Fibroblast of pulmonary artery (primary cell): ENCODE results near the gene INTS3.
A peak's percentile ranks its signal among the peaks of the same experiment; 100 is the strongest.
"Not testable (repeated sequence)": the region's sequence is repeated elsewhere in the genome, so short reads cannot be mapped to it uniquely, and the experiment has no call there.

ENCODE experiments used
- DNase-seq: peaks from one replicate; pipeline ENCODE4 v3.0.0-alpha.2; 2010; ENCODE audit warnings: low read depth
- H3K4me3 ChIP-seq: replicated peaks from 2 replicates; pipeline ENCODE4 v1.5.1; 2011; ENCODE audit warnings: low read depth, mild to moderate bottlenecking, control low read depth, low read length, moderate library complexity
- TF ChIP-seq, protein P1 (sequence below): IDR thresholded peaks from 2 replicates; pipeline ENCODE4 v1.5.1; 2011; ENCODE audit warnings: mild to moderate bottlenecking, control low read depth, low read length, inconsistent platforms; ENCODE audit errors: missing control alignments

Gene INTS3

GRCh38 chr1:153760440-153760839 is 32.6 kb downstream of the INTS3 start:
- TF ChIP-seq, protein P1, sequence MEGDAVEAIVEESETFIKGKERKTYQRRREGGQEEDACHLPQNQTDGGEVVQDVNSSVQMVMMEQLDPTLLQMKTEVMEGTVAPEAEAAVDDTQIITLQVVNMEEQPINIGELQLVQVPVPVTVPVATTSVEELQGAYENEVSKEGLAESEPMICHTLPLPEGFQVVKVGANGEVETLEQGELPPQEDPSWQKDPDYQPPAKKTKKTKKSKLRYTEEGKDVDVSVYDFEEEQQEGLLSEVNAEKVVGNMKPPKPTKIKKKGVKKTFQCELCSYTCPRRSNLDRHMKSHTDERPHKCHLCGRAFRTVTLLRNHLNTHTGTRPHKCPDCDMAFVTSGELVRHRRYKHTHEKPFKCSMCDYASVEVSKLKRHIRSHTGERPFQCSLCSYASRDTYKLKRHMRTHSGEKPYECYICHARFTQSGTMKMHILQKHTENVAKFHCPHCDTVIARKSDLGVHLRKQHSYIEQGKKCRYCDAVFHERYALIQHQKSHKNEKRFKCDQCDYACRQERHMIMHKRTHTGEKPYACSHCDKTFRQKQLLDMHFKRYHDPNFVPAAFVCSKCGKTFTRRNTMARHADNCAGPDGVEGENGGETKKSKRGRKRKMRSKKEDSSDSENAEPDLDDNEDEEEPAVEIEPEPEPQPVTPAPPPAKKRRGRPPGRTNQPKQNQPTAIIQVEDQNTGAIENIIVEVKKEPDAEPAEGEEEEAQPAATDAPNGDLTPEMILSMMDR: no peak
- peak; percentile 63 for DNase-seq
- H3K4me3 ChIP-seq: no peak overlapping the region

DNA sequence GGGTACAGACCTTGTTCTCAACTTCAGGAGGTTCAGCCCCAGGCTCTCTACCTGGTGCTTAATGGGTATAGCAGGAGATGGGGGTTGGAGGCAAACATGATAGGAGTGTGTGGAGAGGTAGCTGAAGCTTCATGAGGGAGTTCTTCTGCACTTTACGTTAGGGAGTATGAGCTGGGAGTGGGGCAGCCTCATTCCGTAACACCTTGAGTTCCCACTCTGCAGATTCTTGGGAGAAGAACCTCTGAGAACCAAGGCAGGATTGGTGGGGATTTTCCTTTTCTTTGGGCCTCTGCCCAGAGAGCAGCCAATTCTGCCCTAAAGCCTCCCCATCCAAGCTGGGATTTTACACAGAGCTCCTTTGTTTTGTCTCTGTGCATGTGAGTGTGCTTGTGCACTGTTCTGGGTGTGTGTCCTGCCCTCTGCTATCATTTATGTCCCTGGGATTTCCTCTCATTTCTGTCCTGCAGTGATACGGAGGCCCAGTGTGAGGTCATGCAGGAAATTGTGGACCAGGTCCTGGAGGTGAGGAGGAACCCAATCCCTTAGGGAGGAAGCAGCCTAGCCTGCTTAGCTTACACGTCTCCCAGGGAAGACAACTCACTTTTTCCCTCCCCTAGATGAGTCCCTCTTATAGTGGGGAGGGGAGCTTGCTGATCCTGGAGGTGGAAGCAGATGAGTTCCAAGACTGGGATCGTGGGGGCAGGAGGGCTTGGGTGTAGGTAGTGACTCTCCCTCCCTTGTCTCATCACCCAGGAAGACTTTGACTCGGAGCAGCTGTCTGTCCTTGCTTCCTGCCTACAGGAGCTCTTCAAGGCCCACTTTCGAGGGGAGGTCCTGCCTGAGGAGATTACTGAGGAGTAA is 35.7 kb downstream of the INTS3 start:
- no peak overlapping the region for H3K4me3 ChIP-seq
- TF ChIP-seq, protein P1: no peak
- peak; percentile 64 for DNase-seq

DNA sequence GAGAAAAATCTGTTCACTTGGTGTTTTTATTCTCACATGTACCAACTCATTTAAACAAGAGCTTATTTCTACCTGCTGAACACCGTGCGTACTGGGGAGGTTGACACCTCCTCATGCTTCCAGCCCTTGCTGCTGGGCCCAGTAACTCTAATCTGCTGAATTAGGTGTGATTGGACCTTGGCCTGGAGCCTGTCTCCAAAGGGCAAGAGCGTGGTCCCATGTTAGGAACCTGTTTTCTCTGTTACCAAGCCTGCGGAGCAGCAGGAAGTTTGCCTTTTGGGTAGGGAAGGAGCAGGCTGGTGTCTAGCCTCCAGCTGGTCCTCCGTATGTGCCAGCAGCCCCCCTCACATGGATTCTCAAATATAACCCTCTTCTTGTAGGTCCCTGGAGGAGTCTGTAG is 36.5 kb downstream of the INTS3 start:
- TF ChIP-seq, protein P1: no peak
- no peak for DNase-seq
- no peak overlapping the region for H3K4me3 ChIP-seq

DNA sequence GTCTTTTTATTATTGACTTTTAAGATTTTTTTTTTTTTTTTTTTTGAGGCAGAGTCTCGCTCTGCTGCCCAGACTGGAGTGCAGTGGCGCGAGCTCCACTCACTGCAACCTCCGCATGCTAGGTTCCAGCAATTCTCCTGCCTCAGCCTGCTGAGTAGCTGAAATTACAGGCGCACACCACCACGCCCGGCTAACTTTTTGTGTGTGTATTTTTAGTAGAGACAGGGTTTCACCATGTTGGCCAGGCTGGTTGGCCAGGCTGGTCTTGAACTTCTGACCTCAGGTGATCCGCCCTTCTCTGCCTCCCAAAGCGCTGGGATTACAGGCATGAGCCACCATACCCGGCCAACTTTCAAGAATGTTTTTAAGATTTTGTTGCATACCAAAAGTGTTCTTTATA is 38.8 kb downstream of the INTS3 start:
- H3K4me3 ChIP-seq, DNase-seq: not testable (repeated sequence)

DNA sequence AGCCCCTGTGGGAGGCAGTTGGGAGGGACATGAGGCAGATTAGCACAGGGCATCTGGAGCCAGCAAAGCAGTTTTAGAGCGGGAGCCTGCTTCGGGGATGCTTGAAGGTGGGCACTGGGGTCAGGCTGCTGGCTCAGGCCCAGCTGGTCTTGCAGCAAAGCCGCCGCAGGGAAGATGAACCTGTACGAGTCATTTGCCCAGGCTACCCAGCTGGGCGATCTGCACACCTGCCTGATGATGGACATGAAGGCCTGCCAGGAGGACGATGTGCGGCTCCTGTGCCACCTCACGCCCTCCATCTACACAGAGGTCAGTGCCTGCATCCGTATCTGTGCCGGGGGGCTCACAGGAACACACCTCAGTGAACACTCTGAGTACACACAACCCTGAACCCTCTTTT is 39.7 kb downstream of the INTS3 start:
- TF ChIP-seq, protein P1: no peak
- no peak for DNase-seq
- H3K4me3 ChIP-seq: no peak overlapping the region

- TF ChIP-seq, protein P1: no peak
- no peak for DNase-seq
- no peak overlapping the region for H3K4me3 ChIP-seq
These were observed 40.7 kb downstream of the INTS3 start for GRCh38 chr1:153768316-153769181.

DNA sequence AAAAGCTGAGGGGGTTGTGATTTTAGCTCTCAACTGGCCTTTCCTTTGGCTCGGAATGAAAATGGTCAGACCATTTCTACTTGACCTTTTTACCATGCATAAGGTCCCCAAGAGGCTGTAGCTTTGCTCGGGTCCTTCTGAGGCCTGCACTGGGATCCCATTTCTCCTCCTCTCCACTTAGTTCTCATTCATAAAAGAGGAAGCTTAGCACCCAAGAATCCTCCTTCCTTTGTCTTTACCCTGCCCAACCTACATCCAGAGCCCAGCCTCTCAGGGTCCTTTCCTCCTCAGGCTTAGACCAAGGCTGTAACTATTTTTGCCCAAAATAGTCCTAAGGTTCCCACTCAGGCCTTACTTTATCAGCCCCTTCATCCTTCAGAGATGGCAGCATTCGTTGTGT is 41.4 kb downstream of the INTS3 start:
- H3K4me3 ChIP-seq: no peak overlapping the region
- no peak for DNase-seq
- TF ChIP-seq, protein P1: no peak
